ENCODE data around the gene MPL. TPM values are rescaled to one million over a fixed set of nuclear protein-coding genes. Genes with fewer than 3 reads are reported as not detected.
"Not testable (repeated sequence)": the region's sequence is repeated elsewhere in the genome, so short reads cannot be mapped to it uniquely, and the experiment has no call there.

MPL gene
- total RNA-seq, 1 experiment from 2014 or later = not detected

DNA sequence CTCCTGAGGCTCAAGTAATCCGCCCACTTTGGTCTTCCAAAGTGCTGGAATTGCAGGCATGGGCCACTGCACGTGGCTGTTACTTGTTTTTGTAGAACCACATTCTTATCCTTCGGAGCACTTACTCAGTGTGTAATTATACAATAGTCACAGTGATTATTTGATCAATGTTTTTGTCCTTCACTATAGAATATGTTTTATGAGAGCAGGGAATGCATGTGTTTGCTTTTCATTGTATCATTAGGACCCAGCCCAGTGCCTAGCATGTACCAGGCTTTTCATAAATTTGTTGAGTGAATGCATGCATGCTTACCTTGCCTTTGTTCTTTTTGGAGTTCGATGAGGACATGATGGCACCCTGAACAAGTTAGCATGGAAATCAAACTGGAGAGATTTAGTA is 57.9 kb downstream of the MPL start:
- no peak overlapping the region for H3K4me3 ChIP-seq
- peaks cover 21% of the 10 kb centered on the region for H3K36me3 ChIP-seq
- H3K27ac ChIP-seq = no peak overlapping the region
- H3K27me3 ChIP-seq (replicated peaks) = no peaks in the 10 kb centered on the region
- H3K4me1 ChIP-seq (replicated peaks) = peaks cover 15% of the 10 kb centered on the region
- no peaks in the 10 kb centered on the region for H3K9me3 ChIP-seq (replicated peaks)
- DNase-seq (ENCODE audit: low read depth in 1 of 2, low spot score in 2 of 2) = no peak

DNA sequence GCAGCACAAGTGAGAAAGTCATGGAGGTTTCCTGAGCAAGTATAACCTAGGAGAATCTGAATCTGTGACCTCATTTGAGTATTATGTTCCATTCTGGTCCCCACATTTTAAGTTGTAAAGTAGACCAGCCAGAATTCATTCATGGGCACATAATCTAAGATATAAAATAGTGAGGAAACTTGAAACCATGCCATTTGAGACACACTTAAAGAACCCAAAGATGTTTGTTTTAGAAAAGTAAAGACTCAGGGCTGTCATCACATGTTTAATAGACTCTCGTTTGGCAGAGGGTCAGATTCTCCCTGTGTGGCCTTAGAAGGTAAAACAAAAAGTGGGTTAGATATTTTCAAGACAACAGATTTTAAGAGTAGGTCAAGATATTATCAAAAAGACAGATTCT is 58.4 kb downstream of the MPL start:
- Histone ChIP-seq H3K27me3 (replicated peaks) (no peaks in the 10 kb centered on the region), H3K27ac (no peak overlapping the region), H3K4me1 (replicated peaks) (peaks cover 10% of the 10 kb centered on the region), H3K9me3 (replicated peaks) (no peaks in the 10 kb centered on the region), H3K4me3 (no peak overlapping the region), H3K36me3 (peaks cover 22% of the 10 kb centered on the region)
- peak in 1 of 2 experiments; percentile 17 for DNase-seq (ENCODE audit: low read depth in 1 of 2, low spot score in 2 of 2)

DNA sequence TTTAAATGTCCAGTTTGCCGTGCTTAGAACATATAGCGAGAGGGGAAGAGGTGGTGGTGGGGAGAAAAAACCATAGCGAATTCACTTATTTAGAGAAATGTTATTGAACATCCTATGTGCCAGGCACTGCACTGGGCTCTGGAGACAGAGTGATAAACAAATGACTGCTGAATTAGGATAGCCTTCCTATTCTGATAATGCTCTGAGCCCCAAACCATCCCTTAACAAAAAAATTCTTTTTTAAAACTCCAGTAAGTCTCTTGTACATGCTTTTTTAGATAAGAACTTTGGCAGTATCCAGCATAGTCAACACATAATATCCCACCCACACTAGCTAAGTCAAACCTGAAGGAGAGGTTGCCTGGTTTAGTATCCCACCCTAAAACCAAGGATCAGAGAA is 60.6 kb downstream of the MPL start:
- Histone ChIP-seq H3K27me3 (replicated peaks) (no peaks in the 10 kb centered on the region), H3K4me1 (replicated peaks) (peaks cover 10% of the 10 kb centered on the region)
- no peak for DNase-seq (ENCODE audit: low read depth in 1 of 2, low spot score in 2 of 2)

DNA sequence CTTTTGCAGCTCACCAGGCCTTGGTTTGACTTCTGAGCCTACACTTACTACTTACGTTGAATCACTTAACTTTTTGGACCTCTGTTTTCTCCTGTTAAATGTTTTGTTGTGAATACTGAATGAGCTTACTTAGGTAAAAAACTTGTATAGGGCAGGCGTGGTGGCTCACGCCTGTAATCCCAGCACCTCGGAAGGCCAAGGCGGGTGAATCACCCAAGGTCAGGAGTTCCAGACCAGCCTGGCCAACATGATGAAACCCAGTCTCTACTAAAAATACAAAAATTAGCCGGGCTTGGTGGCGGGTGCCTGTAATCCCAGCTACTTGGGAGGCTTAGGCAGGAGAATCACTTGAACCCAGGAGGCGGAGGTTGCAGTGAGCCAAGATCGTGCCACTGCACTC is 62.8 kb downstream of the MPL start:
- H3K9me3 ChIP-seq (replicated peaks); H3K4me3 ChIP-seq; H3K27me3 ChIP-seq (replicated peaks); H3K27ac ChIP-seq; DNase-seq (ENCODE audit: low read depth in 1 of 2, low spot score in 2 of 2): not testable (repeated sequence)
- Histone ChIP-seq H3K36me3 (peaks cover 46% of the 10 kb centered on the region), H3K4me1 (replicated peaks) (peaks cover 10% of the 10 kb centered on the region)

More for the DNA sequence above, 60.6 kb downstream of the MPL start:
- Histone ChIP-seq H3K9me3 (replicated peaks) (no peaks in the 10 kb centered on the region), H3K4me3 (no peak overlapping the region), H3K36me3 (peaks cover 34% of the 10 kb centered on the region), H3K27ac (no peak overlapping the region)

DNA sequence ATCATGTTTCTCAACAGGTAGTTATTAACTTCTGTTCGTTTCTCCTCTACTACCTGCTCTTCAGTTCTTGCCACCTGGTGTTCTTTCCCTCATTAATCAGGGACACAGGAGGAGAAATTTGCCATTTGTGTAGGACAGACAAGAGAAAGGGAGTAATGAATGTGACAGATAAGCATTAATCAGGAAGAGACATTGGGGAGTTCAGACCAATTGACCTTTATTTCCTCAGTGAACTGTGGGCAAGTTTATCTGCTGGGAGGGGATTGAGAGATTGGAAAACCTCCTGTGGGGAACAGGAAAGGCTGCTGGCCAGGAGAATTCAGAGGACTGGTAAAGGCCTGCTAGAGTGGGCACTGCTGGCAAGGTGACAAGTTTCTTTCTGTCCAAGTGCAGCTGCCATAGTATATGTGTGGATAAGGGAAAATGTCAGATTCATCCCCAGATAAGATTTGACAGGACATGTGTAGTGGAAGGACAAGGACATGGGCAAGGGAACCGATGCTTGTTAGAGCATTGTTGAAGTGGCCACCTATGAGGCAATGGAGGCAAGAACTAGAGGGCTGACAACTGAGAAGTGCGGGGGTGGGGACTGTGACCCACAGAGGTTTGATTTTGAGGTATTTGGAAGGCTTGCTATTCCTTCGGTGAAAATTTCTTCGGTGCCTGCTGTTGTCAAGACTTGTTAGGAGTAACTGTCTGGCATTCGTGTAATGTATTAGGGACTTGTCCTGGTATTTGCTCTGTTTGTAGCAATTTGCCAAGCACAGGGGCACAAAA is 64.7 kb downstream of the MPL start:
- Histone ChIP-seq H3K4me3 (no peak overlapping the region), H3K4me1 (replicated peaks) (no peaks in the 10 kb centered on the region), H3K27me3 (replicated peaks) (no peaks in the 10 kb centered on the region), H3K27ac (no peak overlapping the region), H3K36me3 (peaks cover 57% of the 10 kb centered on the region), H3K9me3 (replicated peaks) (no peaks in the 10 kb centered on the region)
- DNase-seq (ENCODE audit: low read depth in 1 of 2, low spot score in 2 of 2) = no peak

Other genes starting within 250 kb of the MPL start
- 235 and 270 TPM in 2 replicates for gene EBNA1BP2, start 165.5 kb upstream of the MPL start, total RNA-seq (2014; rRNA removed; shearing (Covaris generic))
- gene CFAP57, start 165.5 kb upstream of the MPL start, total RNA-seq (2014; rRNA removed; shearing (Covaris generic)) = 0.16 TPM in 1 of 2 replicates, not detected in the other
- not detected in 2 replicates for gene TMEM125, start 67.8 kb upstream of the MPL start, total RNA-seq (2014; rRNA removed; shearing (Covaris generic))
- gene C1orf210, start 52.2 kb upstream of the MPL start, total RNA-seq (2014; rRNA removed; shearing (Covaris generic)) = not detected in 2 replicates
- gene TIE1, start 36.8 kb upstream of the MPL start, total RNA-seq (2014; rRNA removed; shearing (Covaris generic)) = 0.11 TPM in 1 of 2 replicates, not detected in the other
- 194 and 257 TPM in 2 replicates for gene CDC20, start 21.2 kb downstream of the MPL start, total RNA-seq (2014; rRNA removed; shearing (Covaris generic))
- 69.5 and 115 TPM in 2 replicates for gene ELOVL1, start 30.2 kb downstream of the MPL start, total RNA-seq (2014; rRNA removed; shearing (Covaris generic))
- 60.7 and 67.8 TPM in 2 replicates for gene MED8, start 52.0 kb downstream of the MPL start, total RNA-seq (2014; rRNA removed; shearing (Covaris generic))
- 15.6 and 19.8 TPM in 2 replicates for gene SZT2, start 52.1 kb downstream of the MPL start, total RNA-seq (2014; rRNA removed; shearing (Covaris generic))
- 44.3 and 47.2 TPM in 2 replicates for gene HYI, start 116.1 kb downstream of the MPL start, total RNA-seq (2014; rRNA removed; shearing (Covaris generic))
- gene PTPRF, start 193.1 kb downstream of the MPL start, total RNA-seq (2014; rRNA removed; shearing (Covaris generic)) = 11.0 and 11.5 TPM in 2 replicates